NCI-H1436 treated with DMSO at 0.1 percent for 48 hours (cell line): ENCODE data around the gene NAV2.

ENCODE experiments used
- DNase-seq: peaks from one replicate; lab custom pipeline; 2025; lab: John Stamatoyannopoulos, UW

The NAV2 gene

DNA sequence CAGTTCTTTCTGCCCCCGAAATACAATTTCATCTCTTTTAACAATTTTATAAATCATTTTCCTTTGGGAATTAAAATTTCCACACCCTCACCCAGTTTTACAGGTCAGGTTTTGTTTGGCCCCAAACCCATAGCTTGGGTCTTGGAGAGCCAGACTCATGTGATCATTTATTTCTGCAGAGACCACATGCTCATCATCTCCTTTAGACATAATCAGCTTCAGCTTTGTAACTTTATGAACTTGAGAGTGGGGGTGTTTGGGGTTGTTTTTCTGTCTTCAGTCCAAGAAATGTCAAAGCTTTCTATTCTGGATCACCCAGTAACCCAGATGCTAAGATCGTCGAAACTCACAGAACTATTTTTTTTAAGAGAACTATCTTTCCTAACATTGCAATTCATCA lies 376.7 kb downstream of the NAV2 start:
- DNase-seq, result no peak

DNA sequence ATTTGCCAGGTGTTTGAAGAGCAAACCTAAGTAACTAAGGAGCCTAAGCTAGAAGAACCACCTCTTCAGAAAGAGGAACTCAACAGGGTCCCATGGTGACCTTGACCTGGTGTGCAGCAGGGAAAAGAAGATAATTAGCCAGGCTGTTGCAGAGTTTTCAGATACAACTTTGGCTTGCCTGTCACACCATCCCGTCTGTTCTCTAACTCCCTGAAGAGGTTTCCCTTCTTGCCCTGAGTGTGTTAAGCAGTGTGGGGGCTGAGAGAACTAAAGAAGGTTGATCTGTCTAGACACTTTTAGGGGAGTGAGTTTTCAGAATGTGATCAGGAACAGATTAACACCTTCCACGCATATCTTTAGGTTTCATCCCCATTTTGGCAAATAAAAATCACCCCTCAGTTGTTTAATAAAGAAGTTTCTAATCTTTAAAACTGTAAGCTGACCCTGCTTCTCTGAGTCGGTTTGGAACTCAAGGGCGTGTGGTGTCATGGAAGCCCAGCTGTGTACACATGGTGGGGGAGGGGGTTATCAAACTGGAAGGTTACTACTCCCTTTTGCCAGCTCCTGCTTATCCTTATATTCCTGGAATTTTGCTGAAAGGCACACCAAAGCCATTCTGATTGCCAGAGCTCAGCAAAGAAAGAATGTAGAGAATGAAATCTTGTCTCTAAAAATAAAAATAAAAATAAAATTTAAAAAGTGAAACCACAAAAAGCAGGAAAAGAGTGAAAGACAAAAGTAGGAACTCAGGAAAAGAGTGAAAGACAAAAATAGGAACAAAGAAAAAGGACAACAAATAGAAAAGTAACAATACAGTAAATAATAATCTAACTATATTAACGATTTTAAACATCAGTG lies 377.4 kb downstream of the NAV2 start:
- no peak for DNase-seq

DNA sequence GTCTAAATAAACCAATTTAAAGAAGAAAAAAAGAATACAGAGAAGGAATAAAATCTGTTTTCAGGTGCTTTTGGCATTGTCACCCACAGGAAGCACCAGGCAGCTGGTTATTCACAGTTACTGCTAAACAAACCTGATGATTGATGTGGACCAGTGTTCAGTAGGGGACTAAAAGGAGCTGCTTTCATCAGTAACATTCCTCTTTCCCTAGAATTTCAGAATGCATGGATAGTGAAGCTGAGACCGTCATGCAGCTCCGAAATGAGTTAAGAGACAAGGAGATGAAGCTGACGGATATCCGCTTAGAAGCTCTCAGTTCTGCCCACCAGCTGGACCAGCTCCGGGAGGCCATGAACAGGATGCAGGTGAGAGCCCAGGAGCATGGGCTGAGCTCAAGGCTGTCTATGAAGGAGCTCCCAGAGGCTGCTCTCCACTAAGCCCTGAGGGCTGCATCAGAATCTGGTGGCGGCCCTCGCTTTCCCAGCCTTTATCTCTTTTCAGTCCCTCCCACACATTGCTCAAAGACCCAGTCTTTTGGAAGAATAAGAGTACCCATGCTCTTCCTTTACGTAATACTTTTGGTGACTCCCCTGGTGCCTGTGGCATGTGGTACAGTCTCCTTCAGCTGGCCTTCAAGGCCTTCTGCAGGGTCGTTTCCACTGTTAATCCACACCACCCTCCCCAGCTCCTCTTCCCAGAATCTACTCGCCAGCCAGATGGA lies 378.2 kb downstream of the NAV2 start:
- DNase-seq, result no peak

DNA sequence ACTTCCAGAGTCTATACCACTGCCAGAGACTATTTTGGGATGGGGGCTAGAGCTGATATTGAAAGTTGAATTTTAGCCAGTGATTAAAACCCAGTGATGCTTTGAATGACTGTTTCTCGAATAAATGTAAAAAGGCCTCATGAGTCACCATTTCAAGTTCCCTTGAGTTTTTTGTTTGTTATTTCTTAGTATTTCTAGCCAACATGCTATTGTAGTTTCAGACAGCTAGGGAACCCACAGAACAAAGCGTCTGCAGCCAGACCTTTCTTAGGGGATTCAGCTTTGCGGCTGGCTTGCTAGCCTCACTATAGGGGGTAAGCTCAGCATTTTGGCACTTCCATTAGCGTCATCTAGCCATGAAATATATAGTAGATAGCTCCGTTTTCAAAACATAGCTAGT lies 381.1 kb downstream of the NAV2 start:
- DNase-seq, result no peak

DNA sequence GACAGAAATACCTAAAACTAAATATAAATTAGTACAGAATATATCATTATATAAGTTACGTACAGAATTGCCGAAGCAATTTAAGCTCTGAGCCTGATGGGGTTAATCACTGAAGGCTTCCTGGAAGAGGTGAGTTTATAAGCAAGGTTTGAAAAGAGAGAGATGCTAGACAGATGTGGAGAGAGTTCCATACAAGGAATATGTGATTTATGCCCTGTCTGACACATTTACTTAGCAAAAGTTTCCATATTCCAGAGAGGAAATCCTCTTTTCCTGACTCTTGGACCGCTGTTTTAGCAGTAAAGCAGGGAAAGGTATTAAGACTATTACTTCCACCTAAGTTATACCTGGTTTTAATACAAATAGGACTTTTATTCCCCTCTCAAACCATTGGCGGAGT lies 382.6 kb downstream of the NAV2 start:
- no peak for DNase-seq

DNA sequence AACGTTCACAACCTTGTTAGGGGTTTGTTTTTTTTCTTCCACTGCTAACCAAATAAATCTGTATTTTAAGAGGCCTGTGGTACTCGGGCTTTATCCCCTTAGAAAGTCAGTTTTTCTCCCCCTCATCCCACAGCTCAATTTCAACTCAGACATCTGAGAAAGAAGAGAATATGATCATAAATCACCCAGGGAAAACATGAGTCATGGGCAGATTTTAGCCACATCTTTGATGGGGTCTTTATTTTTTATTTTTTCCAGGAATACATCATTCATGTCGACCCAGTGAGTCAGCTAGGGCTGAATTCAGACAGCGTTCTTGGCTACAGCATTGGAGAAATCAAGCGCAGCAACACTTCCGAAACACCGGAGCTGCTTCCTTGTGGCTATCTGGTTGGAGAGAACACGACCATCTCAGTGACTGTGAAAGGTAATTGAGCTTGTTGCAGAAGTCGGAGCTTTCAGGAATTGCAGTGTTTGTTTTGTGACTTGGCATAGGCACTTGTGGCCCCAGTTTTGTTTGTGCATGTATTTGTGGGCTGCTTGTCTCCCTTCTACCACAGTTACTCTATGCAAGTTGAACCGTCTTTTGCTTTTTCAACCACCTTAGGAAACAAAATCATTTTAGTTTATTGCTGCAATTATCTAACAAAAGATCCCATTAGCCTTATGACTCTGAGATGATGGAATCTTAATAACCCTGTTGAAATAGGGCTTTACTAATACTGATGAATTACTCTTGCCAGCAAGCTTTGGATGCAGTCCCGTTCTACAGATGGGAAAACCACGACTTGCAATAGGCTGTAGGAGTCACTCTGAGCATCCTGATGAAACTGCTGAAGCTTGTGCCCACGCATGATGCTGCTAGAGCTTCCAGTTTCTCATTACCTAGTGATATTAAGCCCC lies 384.9 kb downstream of the NAV2 start:
- DNase-seq, result no peak

DNA sequence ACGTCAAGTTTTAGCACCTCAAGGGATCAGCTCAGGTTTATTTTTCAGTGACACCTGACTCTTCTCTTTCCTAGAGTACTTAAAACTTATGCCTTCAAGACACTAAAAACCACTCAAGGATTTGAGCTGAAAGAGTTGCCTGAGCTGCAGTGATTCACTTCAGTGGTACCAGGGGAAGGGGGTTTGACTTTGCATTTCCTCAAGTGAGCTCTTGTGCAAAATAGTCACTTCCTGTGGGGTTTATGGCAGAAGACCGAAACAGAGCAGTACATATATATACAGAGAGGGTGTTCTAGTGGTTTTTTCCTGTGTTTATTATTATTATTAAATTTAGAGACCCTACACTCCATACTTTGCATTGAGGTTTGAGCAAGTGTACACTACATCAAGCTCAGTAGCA lies 386.9 kb downstream of the NAV2 start:
- no peak for DNase-seq

DNA sequence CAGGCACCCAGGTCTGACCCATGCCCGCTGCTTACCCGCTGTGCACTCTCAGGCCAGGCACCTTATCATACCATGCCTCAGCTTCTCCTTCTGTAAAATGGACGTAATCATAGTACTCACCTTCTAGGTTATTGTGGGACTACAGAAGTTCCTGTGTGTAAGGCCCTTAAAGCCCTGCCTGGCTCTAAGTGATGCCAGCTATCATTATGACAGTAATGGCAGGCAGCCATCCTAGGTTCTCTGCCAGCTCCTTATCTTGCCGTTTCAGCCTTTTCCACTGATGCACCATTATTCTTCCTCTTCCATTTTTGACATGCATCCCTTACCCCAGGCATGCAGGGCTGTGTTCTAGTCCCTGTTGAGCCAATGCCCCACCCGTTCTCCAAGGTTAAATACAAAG lies 389.8 kb downstream of the NAV2 start:
- no peak for DNase-seq

DNA sequence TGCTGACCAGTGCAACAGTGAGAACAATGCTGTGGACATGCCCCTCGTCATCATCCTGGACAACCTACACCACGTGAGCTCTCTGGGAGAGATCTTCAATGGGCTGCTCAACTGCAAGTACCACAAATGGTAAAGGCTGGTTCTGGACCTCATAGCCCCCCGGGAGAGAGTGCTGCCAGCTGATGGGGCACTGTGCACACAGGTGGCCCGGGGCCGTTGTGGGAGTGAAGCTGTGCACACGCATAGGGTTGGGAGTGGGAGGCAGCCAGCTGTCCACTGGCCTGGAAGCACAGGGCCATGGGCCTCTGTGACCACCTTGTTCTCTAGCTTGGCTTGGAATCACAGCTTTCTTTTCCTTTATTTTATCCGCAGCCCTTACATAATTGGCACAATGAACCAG lies 390.6 kb downstream of the NAV2 start:
- no peak for DNase-seq

DNA sequence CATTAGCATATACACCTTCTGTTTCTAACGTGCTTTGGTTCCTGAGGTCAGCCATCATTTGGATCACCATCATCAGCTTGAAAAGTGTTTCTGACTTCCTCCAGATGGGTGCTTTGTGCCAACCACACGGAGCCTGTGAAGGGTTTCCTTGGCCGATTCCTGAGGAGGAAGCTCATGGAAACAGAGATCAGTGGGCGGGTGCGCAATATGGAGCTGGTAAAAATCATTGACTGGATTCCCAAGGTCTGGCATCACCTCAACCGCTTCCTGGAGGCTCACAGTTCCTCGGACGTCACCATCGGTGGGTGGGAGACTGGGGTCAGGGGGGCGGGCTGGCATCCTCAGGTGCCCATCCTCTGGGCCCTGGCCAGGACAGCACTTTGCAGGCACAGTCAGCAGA lies 392.8 kb downstream of the NAV2 start:
- no peak for DNase-seq

DNA sequence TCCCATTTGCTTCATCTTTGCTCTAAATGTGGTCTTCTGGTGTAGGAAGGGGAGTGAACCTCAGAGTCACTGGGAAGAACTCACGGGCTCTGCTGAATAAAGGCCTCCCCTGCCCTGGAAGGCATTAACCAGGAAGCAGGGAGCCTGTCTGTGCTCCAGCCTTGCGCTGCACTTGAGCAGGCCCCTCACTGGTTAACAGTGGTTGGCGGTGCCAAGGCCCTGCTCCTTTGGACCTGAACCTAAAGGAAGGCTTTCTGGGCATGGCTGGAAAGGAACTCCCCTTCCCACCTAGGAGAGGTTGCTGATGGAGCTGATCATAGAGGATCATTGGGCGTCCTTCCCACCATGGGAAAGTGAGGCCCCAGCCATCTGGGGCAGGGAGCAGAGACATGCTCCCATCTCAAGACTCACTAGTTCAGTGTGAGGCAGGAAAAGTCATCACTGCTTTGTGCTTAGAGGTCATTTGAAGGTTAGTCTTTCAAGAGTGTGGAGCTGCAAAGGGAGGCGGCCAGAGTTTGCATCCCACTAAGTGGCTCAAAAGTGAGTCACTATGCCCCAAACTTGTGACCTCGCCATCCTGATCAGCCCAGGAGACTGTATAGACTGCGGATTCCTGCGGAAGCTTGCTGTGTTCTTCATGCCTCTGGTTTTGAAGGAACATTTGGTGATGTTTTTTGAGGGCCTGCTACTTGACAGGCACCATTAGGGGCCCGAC lies 397.3 kb downstream of the NAV2 start:
- DNase-seq, result no peak

DNA sequence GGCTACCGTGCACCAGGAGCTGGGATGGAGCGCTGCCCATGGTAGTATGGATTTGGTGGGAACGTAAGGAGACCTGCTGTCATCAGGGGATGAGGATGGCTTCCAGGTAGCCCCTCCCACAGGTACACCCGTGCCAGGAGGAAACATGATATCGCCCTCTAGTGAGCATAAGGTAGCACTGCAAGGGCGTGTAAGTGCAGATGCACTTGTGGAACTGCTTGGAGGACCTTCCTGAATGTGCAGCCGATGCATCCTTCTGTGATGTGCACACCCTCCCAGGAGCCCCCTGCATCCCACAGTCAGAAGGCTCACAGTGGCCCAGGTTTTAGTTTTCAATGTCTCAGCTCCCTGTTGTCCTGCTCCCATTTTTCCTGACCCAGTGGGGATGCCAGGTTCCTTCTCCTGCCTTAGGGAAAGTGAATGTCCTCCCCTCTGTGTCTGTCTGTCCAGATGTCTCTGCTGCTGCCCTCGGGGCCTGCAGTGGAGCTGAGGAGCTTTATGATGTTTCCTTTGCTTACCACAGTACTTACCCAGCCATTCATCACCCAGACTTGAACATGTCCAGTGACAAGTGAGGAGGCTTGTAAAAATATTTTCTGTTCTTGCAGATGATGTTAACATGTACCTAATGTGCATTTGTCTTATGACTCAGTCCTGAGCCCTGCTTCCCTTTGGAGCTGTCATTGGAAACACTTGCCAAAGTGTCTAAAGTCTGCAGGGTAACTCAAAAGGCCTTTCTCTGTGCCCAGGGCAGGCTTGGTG lies 398.5 kb downstream of the NAV2 start:
- DNase-seq, result peak; percentile 14

DNA sequence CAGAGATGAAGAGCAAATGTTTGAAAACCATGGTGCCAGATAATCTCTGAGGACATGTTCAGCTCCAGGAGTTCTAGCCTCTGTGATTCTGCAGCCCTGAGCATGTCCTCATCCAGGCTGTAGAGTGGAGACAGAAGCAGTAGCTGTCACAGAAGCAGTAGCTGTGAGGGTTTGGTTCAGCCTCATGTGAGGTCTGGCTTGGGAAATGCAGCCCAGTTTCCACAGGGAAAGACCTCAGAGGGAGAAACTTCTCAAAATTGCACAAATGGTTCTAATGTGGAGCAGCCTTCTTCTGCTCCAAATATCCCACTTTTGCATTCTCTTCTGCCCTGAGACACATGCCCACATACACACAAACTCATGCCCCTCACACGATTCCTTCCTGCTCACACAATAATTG lies 399.2 kb downstream of the NAV2 start:
- no peak for DNase-seq

DNA sequence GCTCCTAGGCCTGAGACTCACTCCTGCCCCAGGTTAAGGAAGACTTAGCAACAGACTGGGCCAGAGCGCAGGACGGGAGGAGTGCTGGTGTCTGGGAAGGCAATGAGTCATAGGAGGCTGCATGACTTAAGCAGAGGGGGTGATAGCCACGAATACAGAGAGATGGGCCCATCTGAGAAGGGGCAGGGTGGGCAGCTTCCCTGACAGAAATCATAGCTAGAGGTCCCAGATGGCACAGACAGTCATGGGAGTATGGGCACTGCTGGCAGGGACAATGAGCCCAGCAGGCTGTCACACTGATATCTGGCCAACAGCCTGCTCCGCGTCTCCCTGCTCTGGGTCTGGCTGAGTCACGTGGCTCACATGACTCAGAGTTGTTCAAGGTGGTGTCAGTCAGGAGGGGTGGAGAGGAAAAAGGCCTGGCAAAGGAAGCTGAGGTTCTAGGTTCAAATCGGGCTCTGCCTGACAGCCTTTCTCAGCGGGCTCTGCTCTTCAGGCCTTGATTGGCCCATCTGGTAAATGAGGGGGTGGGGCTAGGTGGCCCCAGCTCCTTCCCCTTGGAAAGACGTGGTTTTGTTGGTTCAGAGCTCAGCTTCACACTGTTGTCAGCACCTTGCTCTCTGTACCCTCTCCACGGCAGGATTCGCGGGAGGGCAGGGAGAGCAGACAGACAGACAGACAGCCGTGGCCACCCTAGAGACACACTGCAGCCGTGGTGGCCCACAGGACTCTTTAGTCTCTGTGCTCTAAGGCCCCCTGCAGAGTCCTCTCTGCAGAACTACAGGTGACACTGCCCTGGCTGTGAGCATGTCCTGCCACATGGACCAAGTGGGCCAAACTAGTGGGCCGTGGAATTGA lies 399.9 kb downstream of the NAV2 start:
- no peak for DNase-seq

DNA sequence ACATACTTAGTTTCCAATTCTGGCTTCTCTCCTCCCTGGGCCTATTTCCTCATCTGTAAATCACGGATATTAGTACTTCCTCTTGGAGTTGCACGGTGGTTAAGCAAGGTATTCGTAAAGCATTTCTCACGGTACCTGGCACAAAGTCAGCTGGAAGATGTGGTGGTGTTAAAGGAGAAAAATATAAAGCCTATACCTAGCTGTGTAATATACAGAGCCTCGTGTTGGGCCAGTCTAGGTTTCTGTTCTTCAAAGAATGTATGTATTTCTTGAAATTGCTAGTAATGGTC lies 400.5 kb downstream of the NAV2 start:
- DNase-seq, result no peak

DNA sequence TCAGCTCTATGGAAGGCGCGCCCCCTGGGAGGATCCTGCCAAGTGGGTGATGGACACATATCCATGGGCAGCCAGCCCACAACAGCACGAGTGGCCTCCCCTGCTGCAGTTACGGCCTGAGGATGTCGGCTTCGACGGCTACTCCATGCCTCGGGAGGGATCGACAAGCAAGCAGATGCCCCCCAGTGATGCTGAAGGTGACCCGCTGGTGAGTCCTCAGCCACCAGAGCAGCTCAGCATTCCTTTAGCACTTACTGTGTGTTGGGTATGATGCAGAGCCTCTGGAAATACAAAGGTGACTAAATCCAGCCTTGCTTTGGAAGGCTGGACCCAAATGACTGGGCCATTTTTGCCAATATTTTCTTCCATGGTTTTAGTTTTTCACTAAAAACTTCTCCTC lies 402.0 kb downstream of the NAV2 start:
- DNase-seq, result no peak

DNA sequence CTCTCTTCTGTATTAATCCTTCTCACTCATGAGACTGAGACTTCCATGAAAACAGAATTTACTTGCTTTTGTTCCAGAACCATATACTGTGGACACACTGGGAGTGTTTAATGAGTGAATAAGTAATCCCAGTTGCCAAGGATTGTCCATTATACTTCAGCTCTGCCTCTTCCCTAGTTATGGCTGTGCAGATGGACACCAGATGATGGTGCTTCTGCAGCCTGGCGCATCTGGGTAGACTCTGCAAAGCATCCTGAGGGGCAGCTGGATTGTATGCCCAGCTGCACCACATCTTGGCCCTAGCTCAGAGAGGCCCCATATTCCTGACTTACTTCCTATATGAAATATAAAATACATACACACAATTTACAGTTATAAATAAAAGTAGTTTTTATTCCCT lies 404.2 kb downstream of the NAV2 start:
- no peak for DNase-seq

DNA sequence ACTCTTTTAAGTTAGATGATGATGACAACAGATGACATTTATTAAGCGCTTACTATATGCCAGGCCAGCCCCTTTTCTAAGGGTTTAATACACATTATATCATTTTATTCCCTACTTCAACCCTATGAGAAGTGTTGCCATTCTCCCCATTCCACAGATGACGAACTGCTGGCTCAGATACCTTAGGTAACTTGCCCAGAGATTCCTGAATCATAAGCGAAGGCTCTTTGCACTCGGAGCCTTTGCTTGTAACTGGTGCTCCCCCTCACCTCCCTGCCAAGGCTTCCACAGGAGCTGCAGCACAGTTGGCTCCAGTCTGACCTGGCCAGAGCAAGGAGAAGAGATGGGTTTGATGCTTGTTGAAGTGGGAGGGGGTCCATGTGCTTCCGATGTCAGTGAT lies 404.7 kb downstream of the NAV2 start:
- no peak for DNase-seq

DNA sequence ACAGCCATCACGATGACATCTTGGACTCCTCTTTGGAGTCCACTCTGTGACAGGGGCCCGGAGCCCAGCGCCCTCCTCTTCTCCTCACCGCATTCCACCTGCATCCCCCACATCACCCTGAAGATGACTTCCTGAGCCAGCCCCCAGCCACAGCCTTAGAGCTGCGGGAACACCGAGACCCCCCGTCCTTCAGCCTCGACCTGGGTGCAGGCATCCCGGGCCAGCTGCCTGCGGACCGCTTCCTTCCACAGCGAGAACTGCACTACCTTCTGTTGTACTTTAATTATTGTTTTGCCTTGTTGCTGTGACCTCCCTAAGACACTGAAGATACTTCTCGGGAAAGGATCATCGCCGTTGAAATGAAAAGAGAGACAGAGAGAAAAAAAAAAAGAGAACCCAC lies 405.6 kb downstream of the NAV2 start:
- no peak for DNase-seq

DNA sequence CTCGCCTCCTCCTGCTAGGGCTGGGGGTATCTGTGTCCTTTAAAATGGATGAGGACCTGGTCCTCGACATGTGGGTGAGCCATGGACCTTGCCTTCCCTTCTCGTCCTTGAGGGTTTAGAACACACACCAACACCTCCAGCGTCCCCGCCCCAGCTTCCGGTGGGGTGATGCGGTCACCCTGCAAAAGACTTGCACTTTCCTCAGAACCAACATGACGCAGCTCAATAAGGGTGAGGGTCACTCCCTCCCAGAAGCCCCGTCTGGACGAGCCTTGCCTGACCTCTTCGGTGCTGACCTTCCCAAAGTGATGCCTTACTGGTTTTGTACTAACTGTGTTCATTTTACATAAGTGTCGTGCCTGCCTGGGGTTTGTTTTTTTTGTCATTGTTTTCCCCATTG lies 406.7 kb downstream of the NAV2 start:
- no peak for DNase-seq
